LNCAP (cell line): ENCODE results near the gene MLLT3.

Experiments used
- TF ChIP-seq, protein P1 (sequence below): fragments of 450-650 bp; IDR thresholded peaks from 2 replicates; pipeline ENCODE4 v1.5.1; 2017; ENCODE audit warnings: mild to moderate bottlenecking

The MLLT3 gene

DNA sequence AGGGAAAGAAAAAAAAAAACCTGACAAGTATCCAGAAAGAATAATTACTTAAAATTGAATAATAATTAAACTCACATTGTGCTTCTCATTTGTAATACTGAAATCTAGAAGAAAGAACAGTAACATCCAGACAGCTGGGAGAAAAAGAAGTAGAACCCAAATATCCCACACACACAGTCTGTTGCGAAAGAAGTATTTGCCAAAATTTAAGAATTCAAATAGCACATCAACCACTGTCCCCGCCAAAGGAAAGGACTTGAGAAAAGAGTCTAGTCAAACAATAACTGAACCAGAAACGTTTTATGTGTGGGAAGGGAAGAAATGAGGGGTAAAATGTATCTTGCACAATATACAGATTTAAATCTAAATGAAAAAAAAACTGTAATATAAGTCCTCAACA, 202.8 kb downstream of the MLLT3 start:
- TF ChIP-seq, protein P1, sequence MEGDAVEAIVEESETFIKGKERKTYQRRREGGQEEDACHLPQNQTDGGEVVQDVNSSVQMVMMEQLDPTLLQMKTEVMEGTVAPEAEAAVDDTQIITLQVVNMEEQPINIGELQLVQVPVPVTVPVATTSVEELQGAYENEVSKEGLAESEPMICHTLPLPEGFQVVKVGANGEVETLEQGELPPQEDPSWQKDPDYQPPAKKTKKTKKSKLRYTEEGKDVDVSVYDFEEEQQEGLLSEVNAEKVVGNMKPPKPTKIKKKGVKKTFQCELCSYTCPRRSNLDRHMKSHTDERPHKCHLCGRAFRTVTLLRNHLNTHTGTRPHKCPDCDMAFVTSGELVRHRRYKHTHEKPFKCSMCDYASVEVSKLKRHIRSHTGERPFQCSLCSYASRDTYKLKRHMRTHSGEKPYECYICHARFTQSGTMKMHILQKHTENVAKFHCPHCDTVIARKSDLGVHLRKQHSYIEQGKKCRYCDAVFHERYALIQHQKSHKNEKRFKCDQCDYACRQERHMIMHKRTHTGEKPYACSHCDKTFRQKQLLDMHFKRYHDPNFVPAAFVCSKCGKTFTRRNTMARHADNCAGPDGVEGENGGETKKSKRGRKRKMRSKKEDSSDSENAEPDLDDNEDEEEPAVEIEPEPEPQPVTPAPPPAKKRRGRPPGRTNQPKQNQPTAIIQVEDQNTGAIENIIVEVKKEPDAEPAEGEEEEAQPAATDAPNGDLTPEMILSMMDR: no peak

DNA sequence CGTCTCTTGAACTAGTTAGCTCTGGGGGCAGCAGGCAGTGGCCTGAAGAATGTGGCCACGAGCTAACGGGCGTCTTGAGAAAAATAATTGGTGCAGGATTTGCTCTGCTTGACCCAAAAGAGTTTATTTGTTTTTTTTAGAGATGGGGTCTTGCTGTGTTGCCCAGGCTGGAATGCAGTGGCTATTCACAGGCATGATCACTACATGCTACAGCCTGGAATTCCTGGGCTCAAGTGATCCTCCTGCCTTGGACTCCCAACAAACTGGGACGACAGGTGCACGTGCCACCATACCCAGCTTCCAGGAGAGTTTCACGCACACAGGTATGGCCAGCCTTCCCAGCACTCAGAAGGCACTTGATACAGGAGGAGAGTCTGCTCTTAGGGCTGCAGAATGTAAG, 203.8 kb downstream of the MLLT3 start:
- TF ChIP-seq, protein P1: no peak

DNA sequence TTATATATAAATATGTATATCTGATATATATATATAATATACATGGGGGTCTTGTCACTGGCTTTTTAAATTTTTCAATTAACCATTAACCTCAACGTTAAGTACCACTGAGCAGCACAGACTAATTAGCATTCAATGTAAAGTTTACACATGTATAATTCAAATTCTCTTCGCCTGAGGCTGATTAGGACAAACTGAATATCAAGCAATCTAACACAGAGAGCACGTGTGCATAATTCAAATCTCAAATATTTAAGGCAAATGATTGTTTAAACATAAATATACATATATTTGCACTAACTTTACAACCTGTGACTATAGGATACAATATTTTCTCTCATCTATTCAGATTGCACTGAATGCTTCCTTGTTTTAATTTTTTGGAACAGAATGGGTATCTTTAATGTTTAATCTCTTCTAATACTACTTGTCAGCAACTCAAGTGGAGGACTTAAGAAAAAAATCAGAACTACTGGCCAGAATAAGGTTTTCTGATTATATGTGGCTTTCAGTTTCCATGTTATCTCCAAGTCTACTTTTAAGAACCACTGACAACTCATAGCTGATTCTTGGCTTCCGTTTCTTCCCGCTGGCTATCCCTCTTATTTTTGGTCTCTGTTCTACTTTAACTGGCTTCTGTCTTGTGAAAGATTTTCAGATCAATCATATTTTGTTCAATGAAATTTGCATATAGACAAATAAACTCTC, 204.8 kb downstream of the MLLT3 start:
- TF ChIP-seq, protein P1: no peak

DNA sequence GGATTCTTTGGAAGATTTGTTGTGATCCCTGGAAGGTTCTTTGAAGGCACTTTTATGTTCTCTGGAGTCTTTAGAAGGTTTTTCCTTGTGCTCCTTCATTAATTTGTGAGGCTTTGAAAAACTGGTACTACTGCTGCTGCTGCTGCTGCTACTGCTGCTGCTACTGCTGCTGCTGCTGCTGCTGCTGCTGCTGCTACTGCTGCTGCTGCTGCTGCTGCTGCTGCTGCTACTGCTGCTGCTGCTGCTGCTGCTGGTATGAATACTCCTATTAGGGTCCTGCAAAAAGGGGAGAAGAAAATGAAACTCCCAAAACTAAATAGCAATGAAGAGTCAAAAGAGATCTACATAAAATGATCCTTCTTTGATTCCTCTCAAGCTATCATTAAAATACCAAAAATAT, 208.1 kb downstream of the MLLT3 start:
- TF ChIP-seq, protein P1: no peak

DNA sequence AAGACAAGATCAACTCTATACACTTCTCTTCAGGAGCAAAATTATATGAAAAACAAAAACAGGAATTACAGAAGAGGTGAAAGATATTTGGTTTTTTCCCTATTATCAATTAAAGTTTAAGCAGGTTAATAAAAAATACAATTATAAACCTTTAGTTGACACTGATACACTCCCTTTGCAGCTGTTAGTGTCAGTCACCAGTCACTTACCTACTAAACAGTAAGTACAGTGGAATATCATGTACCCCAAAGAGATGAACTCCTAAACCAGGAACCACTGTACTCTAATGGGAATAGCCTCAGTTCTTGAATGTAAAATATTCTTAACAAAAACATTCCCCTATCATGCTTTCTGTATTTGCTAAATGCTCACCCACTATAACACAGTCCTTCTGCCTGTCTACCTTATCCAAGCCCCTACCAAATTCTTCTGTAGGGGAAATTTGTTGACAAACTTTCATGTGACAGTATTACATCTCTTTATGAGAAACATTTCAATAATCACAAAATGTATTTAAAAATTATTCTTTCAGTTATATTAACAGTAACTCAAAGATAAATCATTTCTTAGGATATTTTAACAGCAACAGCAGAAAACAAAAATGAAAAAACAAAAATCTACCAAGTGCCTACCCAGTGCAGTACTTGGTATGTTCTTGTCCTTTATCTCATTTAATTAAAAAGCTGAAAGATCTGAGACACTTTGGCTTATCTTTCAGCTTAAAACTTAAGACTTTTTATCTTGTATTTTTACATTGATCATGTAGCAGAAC, 212.8 kb downstream of the MLLT3 start:
- TF ChIP-seq, protein P1: no peak

DNA sequence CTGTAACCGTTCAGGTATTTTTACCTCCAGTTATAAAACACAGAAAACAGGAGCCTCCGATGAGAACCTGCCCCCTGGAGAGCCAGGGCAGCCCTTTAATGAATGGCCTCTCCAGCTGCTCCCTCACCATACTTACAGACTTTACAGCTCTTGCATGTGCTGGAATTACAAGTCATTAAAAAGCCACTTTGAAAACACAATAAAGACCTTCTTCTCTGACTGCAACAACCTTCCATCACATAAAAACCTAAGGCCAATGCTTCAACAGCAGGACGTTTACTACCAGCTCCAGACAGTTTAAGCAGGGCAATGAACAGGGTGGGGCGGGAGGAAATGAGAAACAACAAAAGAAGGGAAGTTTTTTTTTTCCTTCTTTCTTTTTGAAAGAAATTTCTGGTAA, 213.8 kb downstream of the MLLT3 start:
- TF ChIP-seq, protein P1: no peak

DNA sequence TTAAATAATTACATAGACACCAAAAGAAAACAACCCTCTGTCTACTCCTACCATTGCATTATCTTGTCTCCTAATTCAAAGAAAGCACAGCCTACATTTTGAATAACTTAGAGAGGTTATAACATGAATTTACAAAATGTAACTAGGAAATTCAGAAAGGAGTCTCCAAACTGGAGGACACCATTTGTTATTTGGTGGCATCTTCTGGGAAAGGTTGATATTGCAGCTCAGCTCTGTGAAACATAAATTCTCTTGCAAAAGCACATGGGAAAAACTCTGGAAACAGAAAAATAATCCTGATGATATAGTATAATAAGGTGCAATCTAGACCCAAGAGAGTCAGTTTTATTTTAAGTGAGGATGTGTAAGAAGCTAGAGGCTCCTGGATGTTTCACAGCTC, 215.3 kb downstream of the MLLT3 start:
- TF ChIP-seq, protein P1: peak; percentile 33; the same call in 1 of the 2 replicates
